ENCODE data around the gene CORT.

CORT gene

GRCh38 chr1:10474613-10475507 is 25.0 kb downstream of the CORT start, which contains the start of gene PEX14:
Gene PEX14, plus strand, starts transcription at chr1:10474950. Its CDS starts 17 bp downstream, at chr1:10474967.
- peak; percentile 87 for DNase-seq (ENCODE audit: low spot score)

DNA sequence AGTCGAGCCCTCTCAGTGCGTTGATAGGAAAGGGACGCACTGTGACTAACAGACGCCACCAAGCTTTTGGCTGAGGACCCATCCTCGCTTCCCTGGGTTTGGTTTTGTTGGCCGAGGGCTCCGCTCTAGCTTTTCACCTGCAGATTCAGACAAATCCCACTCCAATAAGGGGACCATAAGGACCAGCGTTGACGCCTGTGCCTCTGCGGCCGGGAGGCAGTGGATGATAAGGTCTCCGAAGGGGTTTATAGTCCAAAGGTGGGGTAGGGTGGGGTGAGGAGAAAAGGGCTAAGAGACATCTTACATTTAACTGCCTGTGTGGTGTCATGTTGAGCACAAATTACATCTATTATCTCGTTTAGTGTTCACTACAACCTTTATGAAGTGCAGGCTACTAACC is 25.7 kb downstream of the CORT start:
- no peak for DNase-seq (ENCODE audit: low spot score)

DNA sequence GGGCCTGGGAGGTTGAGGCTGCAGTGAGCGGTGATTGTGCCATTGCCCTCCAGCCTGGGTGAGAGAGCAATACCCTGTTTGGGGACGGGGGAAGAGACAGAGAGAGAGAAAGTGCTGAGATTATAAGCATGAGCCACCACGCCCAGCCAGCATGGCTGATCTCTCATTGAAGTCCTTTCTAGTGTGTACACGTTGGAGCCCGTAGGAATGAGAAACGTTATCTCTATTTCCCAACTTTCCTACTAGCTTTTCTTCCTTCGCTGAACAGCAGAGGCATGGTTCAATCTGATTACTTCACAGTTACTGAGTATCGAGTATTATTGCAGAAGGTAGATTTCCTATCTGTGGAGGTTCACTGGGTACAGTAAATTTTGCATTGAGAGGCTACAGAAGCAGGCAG is 29.5 kb downstream of the CORT start:
- DNase-seq (ENCODE audit: low spot score): no peak

DNA sequence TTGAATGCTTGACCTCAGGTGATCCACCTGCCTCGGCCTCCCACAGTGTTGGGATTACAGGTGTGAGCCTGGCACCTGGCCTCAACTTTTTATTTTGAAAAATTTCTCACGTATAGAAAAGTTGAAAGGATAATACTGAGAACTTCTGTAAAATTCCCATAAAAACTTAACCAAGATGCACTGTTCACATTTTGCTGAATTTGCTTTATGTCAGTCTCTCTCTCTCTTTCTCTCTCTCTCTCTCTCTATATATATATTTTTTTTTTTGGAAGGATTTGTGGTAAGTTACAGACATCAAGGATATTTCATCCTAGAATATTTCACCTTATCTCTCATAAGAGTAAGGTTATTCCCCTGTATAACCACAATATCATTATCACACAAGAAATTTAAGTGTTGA is 30.8 kb downstream of the CORT start:
- DNase-seq (ENCODE audit: low spot score): no peak

DNA sequence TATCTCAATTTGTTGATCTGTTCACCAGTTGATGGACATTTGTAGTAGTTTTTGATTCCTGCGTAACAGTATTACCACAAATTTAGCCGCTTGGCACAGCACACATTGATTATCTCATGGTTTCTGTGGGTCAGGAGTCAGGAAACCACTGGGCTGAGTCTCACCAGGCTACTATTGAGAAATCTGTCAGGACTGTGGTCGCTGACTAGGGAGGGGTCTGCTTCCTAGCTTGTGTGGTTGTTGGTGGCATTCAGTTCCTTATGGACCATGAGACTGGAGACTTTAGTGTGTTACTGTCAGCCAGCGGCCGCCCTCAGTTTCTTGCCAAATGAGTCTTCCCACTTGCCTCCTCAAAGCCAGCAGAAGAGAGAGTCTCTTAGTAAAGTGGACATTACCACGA is 34.7 kb downstream of the CORT start:
- no peak for DNase-seq (ENCODE audit: low spot score)

DNA sequence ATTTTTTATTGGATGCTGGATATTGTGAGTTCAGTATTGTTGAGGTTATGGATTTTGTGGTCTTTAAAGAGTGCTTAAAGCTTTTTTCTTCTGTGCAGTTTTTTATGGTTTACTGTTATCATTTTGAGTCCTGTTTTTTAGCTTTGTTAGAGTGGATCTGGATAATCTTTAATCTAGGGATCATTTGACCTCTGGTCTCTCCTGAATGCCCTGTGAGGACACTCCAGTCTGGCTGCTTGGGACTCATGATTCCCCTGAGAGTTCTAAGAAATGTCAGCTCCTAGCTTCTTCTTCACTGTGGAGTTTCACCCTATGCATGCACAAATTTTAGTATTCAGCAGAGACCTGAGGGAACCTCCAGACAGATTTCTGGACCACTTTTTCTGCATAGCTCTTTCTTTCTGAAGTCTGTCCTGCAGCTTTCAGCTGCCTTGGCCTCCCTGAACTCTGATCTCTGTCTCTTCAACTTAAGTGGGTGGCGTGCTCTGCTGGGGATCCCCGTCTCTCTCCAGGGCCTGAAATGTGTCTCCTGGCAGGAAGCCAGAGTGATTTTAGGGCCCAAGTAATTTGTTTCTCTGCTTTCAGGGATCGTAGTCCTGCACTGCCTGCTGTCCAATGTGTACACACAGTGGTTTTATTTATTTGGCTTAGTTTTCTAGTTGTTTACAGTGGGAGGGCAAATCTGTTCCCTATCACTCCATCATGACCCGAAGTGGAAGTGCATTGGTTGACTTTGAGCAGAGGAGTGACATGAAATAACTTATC is 39.6 kb downstream of the CORT start:
- DNase-seq (ENCODE audit: low spot score): no peak

DNA sequence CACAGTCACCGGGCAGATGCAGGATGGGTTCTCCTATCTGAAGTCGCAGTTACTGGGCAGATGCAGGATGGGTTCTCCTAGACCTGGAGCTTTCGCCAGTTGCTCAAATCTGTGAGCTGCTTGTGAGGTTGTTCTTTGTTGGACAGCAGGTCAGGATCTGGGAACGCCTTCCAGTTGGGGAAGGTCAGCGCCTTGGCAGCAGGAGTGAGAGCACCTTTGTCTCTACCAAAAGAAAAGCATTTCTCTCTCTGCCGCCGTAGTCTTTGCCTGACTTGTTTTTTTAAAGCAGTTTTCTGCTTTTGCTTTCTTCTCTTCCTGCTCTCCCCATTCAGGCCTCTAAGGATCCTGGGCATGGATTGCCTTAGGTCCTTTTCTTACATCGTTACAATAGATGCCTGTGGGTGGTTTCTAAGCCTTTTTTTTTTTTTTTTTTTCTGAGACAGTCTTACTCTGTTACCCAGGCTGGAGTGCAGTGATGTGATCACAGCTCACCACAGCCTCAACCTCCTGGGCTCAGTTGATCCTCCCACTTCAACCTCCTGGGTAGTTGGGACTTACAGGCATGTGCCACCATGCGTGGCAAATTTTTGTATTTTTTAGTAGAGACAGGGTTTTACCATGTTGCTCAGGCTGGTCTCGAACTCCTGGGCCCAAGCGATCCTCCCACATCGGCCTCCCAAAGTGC is 40.6 kb downstream of the CORT start:
- DNase-seq (ENCODE audit: low spot score): no peak

- no peak for DNase-seq (ENCODE audit: low spot score)
Observed at GRCh38 chr1:10494418-10494753, 44.6 kb downstream of the CORT start.

- DNase-seq (ENCODE audit: low spot score): peak; percentile 57
Observed at GRCh38 chr1:10494754-10495474, 45.1 kb downstream of the CORT start.

- no peak for DNase-seq (ENCODE audit: low spot score)
Observed at GRCh38 chr1:10495475-10495817, 45.6 kb downstream of the CORT start.

DNA sequence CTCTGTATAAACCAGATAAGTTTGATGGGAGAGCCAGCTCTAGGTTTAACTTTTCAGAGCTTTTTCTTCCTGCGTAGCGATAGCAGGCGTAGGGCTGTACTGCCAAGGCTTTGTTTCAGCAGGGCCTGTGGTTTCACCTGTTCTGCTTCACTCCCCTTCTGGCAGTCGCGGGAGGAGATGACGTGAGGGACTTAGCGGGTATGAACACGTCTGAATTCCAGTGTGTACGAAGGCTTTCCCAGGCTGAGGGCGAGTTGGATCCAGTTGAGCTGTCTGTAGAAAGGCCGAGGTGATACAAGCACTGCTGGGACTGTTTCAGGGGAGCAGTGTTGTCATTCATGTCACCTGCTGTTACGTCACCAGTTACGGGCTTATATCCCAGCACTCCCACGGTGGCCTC is 46.1 kb downstream of the CORT start:
- DNase-seq (ENCODE audit: low spot score): no peak

- DNase-seq (ENCODE audit: low spot score): no peak
Observed at GRCh38 chr1:10497109-10497508, 47.3 kb downstream of the CORT start.

- DNase-seq (ENCODE audit: low spot score): no peak
Observed at GRCh38 chr1:10498231-10498630, 48.4 kb downstream of the CORT start.
